Measurements from ENCODE around the gene SPHK2. TPM values are rescaled to one million over a fixed set of nuclear protein-coding genes. Genes with fewer than 3 reads are reported as not detected.

Gene SPHK2
- total RNA-seq, 4 donors from 2014 or later, result 28.0 to 34.7 (median 30.1) TPM

DNA sequence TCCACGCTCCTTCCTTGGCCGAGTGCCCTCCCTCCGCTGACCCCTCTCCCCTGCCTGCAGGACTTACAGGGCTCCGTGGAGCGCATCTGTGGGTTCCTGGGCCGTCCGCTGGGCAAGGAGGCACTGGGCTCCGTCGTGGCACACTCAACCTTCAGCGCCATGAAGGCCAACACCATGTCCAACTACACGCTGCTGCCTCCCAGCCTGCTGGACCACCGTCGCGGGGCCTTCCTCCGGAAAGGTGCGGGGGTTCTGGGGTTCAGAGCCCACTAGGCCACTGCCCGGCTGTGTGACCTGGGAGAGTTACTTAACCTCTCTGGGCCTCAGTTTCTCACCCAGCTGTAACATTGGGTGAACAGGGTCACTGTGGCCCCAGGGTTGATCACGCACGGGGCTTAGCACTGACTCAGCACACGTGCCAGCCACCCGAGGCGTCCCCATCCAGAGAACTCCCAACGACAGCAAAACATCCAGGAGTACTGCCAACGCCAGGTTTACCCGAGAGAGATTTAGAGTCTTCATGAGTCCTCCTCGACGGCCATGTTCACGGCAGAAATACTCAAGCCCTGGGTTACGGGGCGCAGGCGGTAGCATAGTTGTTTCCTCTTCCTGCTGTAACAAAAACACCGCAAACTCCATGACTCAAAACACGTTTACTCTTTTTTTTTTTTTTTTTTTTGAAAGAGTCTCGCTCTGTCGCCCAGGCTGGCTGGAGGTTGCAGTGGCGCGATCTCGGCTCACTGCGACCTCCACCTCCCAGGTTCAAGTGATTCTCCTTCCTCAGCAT, 22.4 kb upstream of the SPHK2 start:
- TF ChIP-seq POLR2A (IDR thresholded peaks at IDR 0.05), result no peak
- TF ChIP-seq EP300 (IDR thresholded peaks at IDR 0.05), result no peak
- TF ChIP-seq, protein P1, sequence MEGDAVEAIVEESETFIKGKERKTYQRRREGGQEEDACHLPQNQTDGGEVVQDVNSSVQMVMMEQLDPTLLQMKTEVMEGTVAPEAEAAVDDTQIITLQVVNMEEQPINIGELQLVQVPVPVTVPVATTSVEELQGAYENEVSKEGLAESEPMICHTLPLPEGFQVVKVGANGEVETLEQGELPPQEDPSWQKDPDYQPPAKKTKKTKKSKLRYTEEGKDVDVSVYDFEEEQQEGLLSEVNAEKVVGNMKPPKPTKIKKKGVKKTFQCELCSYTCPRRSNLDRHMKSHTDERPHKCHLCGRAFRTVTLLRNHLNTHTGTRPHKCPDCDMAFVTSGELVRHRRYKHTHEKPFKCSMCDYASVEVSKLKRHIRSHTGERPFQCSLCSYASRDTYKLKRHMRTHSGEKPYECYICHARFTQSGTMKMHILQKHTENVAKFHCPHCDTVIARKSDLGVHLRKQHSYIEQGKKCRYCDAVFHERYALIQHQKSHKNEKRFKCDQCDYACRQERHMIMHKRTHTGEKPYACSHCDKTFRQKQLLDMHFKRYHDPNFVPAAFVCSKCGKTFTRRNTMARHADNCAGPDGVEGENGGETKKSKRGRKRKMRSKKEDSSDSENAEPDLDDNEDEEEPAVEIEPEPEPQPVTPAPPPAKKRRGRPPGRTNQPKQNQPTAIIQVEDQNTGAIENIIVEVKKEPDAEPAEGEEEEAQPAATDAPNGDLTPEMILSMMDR (IDR thresholded peaks at IDR 0.05), result no peak
- Histone ChIP-seq H3K4me3 (no peak overlapping the region), H3K27me3 (peaks cover 0 to 12% of the 10 kb centered on the region in 2 donors), H3K4me1 (no peaks in the 10 kb centered on the region), H3K9me3 (no peaks in the 10 kb centered on the region), H3K27ac (no peak overlapping the region), H3K36me3 (no peaks in the 10 kb centered on the region)
- no peak for DNase-seq (ENCODE audit: low spot score in 2 of 2)
- 81 to 82% methylated on average over 39 of the region's 39 CpGs for WGBS, 2 donors

DNA sequence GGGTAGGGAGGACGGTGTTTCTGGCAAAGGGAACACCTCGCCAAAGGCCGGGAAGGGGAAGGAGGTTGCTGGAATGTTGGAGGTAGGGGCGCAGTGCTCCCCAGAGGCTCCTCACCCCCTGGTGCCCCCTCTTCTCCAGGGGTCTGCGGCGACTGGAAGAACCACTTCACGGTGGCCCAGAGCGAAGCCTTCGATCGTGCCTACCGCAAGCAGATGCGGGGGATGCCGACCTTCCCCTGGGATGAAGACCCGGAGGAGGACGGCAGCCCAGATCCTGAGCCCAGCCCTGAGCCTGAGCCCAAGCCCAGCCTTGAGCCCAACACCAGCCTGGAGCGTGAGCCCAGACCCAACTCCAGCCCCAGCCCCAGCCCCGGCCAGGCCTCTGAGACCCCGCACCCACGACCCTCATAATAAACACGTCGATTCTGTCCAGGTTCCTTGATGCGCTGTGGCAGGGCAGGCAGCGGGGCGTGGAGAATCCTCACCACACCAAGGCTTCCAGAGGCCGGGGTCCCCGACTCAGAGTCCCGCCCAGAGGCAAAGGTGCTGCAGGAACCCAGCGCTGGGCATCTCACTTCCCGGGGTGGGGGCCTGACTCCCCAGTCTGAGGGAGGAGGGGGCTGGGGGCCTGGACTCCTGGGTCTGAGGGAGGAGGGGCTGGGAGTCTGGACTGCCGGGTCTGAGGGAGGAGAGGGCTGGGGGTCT, 20.2 kb upstream of the SPHK2 start:
- DNase-seq (ENCODE audit: low spot score in 2 of 2), result no peak
- Histone ChIP-seq H3K9me3 (no peaks in the 10 kb centered on the region), H3K4me3 (no peak overlapping the region), H3K36me3 (no peaks in the 10 kb centered on the region), H3K4me1 (no peaks in the 10 kb centered on the region), H3K27ac (no peak overlapping the region), H3K27me3 (peaks cover 0 to 12% of the 10 kb centered on the region in 2 donors)
- WGBS, 2 donors, result 64 to 67% methylated on average over 30 of the region's 30 CpGs
- TF ChIP-seq EP300 (IDR thresholded peaks at IDR 0.05) (no peak), POLR2A (IDR thresholded peaks at IDR 0.05) (no peak)
- TF ChIP-seq, protein P1 (IDR thresholded peaks at IDR 0.05), result no peak

DNA sequence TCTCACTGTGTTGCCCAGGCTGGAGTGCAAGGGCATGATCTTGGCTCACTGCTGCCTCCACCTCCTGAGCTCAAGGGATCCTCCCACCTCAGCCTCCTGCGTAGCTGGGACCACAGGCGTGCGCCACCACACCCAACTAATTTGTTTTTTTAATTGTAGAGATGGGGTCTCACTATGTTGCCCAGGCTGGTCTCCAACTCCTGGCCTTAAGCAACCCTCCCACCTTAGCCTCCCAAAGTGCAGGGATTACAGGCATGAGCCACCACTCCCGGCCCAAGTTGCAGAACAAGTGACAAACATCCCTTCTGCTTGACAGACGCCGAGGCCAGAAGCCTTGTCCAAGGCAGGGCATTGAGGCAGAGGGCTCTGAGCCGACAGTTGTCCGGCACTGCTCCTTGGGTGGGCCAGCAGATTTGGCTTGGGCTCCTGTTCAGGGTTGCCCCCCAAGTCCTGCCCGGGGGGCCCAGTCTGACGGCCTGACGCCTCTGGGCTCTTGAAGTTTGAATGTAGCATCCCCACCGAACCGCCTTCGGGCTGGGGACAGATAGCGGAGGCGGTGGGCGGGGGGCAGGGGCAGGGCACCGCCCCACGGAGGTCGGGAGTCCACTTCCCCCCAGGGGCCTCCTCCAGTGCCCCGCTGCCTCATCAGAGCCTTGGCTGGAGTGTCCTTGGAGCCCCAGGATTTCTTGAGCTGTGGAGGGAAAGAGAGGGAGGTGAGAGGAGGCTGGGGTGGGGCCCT, 18.5 kb upstream of the SPHK2 start:
- no peak overlapping the region for H3K27ac ChIP-seq
- H3K27me3 ChIP-seq, result peaks cover 0 to 12% of the 10 kb centered on the region in 2 donors
- H3K36me3 ChIP-seq, result no peaks in the 10 kb centered on the region
- no peak overlapping the region for H3K4me3 ChIP-seq
- no peak for TF ChIP-seq POLR2A (IDR thresholded peaks at IDR 0.05)
- TF ChIP-seq, protein P1 (IDR thresholded peaks at IDR 0.05), result no peak
- TF ChIP-seq EP300 (IDR thresholded peaks at IDR 0.05), result no peak
- DNase-seq (ENCODE audit: low spot score in 2 of 2), result no peak
- no peaks in the 10 kb centered on the region for H3K4me1 ChIP-seq
- H3K9me3 ChIP-seq, result no peaks in the 10 kb centered on the region
- WGBS, 2 donors, result 76 to 78% methylated on average over 20 to 21 of the region's 21 CpGs

DNA sequence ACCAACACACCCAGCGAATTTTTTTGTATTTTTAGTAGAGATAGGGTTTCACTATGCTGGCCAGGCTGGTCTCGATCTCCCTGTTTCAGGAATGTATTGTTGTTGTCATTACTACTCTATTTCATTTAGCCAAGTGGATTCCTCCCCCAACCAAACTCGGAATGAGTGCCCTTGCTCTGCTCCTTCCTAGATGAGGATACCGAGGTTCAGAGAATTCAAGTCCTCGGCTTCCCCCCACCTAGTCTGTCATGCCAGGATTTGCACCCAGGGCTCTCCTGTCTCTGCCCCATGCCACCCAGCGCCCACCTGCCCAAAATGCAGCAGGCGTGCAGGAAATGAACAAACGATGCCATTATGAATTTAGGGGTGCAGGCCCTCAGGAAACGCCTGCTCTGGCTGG, 16.3 kb upstream of the SPHK2 start:
- H3K27ac ChIP-seq, result no peak overlapping the region
- no peak overlapping the region for H3K4me3 ChIP-seq
- no peak for DNase-seq (ENCODE audit: low spot score in 2 of 2)
- 81 to 89% methylated on average over 9 of the region's 9 CpGs for WGBS, 2 donors
- no peaks in the 10 kb centered on the region for H3K4me1 ChIP-seq
- TF ChIP-seq POLR2A (IDR thresholded peaks at IDR 0.05) (no peak), EP300 (IDR thresholded peaks at IDR 0.05) (no peak)
- TF ChIP-seq, protein P1 (IDR thresholded peaks at IDR 0.05), result no peak
- H3K27me3 ChIP-seq, result peaks cover 0 to 12% of the 10 kb centered on the region in 2 donors
- H3K9me3 ChIP-seq, result no peaks in the 10 kb centered on the region
- no peaks in the 10 kb centered on the region for H3K36me3 ChIP-seq
